T-helper 1 cell (primary cell): ENCODE data around the gene ARHGAP10.

Source experiments
- DNase-seq, 5 donors: peaks; one replicate each; pipeline ENCODE4 v3.0.0-alpha.2; 2012 to 2020

Gene ARHGAP10

DNA sequence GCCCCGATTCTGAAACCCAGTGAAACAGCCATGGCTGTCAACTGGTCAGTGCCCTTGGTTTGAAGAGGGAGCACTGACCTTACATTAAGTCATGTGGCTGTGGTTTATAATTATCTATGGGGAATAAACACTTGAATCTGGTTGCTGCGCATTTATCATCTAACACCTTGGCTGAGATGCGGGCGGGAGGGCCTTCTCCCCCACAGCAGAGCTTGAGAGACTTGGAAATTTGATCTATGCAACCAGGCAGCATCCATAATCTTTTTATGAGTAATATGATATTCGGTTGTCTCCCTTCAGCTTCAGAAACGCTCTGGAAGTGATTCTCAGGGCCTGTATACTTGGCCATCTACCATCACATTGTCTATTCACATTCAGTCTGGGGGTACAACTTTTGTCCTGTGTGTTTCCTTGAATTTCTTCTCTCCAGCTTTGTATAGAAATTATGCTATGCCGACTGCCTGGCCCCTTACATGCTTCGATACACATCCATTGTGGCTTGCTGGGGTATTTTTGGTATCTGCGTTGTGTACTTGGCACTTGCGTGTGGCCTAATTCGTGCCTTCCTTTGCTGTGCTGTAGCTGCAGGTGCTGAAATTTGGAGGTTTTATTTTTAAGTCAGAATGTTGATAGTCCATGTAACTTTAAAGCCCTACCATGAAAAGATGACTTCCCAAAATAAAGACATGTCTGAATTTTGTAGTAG is 321.6 kb downstream of the ARHGAP10 start:
- DNase-seq = no peak

DNA sequence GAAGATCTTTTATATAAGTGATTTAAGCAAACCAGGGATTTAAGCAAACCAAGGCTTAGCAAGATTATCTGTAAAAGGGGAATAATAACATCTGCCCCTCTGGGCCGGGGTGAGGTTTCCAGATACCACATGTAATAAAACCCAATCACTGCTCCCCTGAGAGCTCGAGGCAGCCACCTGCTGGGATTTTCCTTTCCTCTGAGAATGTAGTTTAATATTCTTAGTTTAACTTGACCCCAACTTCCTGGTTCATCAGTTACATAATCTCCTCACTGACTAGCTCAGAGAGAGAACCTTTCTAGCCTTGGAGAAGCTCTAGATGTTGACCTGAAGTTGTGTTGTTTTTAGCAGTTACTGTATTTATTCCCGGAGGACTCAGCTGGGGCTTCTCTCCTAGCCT is 322.4 kb downstream of the ARHGAP10 start:
- no peak for DNase-seq

DNA sequence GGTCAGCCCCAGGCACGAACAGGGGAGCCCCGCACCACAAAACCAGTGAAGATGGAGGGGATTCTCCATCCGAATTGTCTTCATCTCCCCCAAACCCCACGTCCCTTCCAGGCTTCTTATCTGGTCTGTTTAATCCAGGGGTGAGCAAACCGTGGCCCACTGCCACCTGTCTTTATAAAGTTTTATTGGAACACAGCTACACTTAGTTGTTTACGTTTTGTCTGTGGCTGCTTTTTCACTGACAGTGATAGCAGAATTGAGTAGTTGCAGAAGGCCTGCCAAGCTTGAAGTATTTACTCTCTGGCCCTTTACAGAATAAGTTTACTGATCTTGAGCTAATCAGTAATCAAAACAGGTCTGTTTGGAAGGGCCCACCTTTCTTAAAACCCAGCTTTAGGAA is 324.0 kb downstream of the ARHGAP10 start:
- DNase-seq = no peak

DNA sequence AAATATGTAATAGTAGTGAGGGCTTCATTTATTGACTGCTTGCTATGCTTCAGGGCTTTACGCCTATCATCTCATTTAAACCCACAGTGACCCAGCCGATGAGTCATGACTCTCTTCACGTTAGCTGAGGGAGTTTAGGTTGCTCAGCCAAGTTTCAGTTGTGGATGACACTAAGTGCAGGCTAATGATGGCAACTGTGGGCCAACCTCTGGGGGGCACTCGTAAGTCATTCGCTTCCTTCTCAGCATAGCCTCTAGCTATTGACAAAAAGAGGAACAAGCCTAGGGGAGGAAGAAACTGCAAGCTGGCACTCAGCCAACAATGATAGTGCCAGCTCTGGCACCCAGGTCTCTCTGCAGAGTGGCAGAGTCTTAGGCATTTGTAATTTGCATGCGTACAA is 325.0 kb downstream of the ARHGAP10 start:
- DNase-seq = peak in 3 of 5 donors; percentile 17 to 87 (median 21)

DNA sequence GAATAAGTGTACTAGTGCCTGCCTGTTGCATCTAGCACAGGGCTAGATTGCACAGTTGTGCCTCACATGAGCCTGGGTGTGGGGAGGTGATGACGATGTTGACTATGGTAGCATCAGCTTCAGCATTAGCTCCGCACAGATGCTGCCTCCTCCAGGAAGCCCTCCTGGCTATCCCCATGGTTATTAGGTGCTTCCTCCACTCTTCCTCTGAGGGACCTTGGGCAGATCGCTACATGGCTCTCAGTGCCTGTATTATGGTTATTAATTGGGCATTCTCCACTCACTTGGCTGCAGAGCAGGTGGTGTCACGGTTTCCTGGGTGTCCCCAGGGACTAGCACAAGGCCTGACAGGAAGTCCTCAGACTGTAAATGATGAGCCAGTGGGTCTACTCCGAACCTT is 325.6 kb downstream of the ARHGAP10 start:
- no peak for DNase-seq

DNA sequence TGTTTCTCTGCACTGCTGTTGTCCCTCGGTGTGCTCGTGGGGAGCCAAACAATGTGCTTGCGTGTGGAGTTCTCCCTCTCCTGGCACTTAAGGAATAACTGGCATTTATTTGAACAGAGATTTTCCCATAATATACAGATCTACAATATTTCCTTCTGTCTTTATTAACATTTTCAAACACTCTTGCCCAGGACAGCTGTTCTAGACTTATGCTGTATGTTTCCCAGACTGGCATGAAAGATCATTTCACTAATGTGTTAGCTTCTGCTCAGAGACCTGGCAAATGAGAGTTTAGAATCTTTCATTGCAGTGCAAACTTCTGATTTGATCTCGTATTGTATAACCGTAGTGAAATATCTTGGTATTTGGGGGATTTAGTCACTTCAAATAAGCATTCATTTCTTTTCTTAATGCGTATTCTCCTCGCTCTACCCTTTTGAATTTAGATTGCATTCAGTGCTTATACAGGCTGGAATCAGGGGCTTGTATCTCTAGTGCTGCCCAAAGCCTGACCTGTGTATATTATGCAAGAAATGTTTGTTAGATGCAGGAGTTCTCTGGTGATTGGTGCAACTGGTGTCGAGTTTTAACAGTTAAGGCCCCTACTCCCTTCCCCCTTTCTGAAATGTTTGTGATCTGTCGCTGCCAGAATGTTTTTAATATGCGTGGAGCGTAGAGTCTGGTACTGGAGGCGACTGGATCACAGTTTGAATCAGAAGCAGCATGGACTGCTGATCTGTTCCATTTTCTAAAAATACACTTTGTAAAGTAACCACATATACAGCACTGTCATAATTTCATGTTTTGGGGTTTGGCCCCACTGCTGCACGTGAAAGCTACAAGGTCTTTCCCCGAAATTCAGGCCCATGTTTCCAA is 326.3 kb downstream of the ARHGAP10 start:
- DNase-seq = no peak

DNA sequence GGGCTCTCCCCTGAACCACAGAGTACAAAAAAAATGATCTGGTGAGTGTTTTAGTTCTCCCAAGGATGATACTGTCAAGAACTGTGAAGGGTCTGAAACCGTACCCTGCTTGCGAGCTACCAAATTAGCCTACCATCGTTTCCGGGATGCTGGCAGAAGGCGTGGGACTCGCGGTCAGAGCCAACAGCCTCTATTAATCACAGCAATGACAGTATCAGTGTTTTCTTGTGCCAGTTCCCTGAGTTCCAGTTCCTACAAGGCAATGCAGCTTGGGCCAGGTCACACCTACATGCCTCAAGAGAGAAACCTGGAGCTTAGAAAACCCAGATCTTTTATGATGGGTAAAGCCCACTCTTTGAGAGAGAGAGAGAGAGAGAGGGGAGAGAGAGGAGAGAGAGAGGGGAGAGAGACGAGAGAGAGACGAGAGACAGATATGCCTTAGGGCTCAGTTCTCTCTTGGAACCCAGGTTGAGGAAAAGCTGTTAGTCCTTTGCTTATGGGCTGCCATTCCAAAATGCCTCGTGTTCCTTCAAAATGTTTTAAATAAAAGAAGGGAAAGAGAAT is 327.8 kb downstream of the ARHGAP10 start:
- DNase-seq = no peak

DNA sequence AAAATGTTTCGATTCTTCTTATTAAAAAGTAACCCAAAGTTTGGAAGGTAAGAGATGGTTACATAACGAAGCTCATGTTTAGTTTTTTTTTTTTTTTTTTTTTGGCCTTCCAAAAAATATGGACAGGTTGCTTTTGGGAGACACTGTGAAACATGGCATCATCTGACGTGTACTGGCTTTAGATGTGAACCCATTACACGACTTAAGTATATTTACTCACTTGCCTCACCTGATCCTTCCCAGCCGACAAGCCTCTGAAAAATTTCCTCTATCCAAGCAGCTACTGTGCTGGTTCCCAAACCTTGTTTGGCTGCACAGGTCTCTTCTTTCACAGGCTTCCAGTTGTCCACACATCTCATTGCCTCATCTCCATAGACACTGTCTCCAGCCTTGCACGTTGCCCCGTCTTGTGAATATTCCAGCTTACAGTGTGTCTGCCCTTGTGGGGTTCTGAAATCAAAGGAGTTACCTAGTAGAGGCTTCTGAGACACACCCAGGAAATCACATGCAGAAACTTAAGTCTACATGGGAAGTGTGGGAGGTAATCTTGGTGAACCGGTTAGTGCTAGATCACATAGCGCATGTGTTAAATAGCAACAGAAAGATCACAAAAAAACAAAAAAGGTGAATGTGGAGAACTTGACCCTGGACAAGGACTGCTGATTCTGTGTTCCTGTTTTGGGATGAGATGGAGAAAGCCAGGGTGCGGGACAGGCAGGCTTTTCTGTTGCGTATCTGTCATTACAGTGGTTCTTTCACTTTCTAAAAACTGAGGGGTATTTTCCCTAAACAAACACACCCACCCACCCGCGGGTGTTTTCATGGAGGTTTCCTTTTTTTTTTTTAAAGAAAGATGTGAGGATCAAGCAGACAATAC is 328.6 kb downstream of the ARHGAP10 start:
- peak in 2 of 5 donors; percentile 6 to 62 for DNase-seq

DNA sequence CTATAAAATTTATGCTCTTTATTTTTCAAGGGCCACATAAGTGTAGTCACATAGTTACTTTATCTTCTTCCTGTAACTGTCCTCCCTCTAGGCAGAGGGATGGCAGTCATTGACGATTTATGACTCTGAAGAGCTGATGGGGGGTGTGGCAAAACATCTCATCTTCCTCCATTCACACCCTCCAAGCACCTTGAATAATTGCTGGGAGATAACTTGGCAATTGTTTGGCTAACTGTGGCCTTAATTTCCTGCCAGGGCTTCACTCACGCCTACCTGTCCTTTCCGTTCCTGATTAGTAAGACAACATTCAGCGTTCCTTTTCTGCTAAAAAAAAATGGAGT is 329.2 kb downstream of the ARHGAP10 start:
- peak in 1 of 5 donors; percentile 24 for DNase-seq

DNA sequence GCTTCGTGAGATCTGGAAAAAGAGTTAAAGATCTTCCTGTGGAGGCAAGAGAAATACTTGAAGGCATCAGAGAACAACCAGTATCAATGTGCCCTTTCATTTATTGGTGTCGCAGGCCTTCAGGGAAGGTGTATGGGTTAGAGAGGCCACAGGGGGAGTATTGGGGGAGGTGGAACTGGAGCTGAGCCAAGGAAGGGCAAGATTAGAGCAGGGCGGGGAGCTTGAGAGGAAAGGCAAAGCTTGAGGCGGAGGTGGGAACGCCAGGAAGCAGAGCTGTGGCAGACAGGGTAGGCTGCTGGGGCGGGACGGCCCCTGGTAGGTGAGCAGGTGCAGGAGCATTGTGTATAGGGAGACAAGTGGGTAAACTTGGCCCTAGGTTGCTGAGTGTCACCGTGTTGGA is 329.9 kb downstream of the ARHGAP10 start:
- no peak for DNase-seq

DNA sequence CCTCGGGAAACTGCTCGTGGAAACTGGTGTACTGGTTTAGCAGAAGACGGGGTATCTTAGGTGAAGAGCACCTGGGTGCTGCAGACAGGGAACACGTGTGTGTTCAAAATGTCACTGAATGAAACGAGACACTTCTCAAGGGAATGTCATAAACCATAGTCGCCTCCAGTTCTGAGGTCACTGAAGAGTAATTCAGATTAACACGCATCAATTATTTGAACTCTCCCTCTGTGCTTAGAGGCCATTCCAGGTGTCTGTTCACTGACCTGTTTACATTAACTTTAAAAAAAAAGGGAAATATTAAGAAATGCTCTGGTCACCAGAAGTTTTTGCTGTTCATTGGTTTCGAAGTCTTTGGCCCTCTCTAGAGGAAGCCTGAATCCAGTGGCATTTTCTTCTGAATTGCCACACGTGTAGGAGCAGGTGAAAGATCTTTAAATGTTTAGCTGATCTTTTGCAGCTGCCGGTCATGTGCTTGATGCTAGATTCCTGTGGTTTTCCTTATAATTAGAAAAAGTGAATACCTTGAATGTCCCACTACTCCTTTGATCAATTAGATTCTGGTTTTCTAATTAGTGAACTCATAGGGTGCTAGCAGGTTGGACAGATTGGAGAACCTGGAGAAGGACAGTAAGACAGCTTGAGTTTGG is 330.5 kb downstream of the ARHGAP10 start:
- no peak for DNase-seq

DNA sequence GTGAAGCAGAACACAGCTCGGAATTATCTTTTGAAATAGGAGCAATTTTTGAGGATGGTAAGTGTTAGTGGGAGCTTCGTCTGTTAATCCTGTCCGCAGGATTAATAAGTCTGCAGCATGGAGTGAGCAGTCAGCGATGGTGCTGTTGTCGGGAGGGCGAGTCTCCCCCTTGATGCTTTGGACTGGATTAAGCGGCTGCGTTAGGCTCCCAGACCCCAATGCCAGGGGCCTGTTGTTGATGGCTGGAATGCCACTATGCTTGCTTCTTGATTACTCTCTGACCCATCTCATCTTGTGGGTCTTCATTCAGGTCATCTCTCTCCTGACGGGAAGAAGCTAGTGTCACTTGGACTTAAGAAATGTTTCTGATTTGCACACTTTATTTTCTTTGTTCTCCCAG is 332.6 kb downstream of the ARHGAP10 start:
- DNase-seq = no peak

DNA sequence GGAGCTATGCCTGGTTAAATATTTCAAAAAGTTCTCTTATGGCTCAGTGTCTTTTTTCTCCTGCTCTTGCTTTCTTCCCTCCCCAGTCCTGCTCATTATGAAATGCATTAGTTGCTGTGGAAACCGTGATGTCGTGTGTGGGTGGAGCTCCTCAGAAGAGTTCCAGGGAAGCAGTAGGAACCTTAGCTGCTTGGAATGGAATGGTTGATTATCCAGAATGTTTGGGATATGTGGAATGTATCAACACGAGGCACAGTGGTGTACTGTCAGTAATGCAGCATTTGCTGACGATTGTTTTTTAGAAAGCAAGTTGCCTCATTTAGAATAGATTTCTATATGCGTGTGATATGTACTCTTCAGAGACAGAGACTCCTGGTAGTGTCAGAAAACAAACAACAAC is 333.2 kb downstream of the ARHGAP10 start:
- no peak for DNase-seq

DNA sequence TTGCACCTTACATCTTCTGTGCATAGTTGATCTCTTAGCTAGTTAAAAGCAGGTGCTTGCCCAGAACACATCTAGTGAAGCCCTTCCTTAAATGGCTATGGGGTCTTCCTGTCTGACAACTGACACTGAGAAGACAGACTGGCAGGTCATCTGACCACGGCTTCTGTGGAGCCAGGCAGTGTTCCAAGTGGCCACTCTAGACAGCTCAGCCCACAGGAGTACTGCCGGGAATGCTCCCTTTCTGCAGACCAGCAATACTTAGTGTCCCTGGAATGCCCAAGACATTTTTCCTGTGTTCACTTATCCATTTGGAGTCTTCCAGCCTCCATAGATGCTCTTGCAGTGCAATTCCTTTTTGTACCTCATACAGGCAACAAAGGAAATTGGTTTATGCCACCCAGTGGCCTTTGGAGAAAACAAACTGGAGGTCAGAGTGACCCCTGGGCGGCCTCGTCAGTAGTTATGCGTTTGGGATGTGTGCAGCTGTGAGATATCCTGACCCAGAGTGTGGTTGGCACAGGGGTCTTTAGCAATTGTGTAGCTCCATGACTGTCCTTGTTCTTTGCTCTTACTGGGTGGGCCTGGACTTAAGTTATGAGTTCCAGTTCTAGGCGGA is 335.5 kb downstream of the ARHGAP10 start:
- no peak for DNase-seq

DNA sequence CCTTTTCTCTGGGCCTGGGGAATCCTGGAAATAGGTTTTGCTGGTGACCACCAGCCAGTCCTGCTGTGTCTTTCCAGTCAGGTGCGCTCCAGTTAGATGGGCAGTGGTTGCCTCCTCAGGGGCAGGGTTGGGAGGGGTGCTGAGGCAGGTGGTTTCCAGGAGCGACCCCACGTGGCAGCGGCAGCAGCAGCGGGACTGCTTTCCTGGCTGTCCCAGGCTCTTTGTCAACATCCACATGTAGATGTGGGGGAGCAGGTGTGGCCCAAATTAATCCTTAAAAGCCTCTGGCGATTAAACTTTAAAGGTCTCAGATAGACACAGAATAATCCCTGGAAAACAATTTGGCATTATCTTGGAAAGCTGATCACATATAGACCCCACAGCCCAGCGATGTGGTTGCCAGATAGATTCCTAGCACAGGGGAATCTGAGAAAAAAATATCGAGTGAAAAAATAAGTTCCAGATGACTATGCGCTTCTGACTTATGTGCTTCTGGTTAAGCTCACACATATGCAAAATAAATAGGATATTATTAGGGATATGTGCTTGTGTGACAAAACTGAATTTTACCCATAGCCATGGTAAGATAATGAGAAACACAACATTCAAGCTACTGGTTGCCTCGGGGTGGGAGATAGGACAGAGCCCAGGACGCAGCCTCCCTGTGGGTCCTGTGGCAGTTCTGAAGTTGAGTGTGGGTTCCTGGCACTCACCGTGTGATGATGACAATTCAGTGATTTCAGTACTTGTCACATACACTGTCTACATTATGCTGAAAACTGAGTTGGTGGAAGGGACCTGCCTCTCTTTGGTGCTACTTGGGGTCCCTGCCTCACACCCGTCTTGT is 336.4 kb downstream of the ARHGAP10 start:
- no peak for DNase-seq

DNA sequence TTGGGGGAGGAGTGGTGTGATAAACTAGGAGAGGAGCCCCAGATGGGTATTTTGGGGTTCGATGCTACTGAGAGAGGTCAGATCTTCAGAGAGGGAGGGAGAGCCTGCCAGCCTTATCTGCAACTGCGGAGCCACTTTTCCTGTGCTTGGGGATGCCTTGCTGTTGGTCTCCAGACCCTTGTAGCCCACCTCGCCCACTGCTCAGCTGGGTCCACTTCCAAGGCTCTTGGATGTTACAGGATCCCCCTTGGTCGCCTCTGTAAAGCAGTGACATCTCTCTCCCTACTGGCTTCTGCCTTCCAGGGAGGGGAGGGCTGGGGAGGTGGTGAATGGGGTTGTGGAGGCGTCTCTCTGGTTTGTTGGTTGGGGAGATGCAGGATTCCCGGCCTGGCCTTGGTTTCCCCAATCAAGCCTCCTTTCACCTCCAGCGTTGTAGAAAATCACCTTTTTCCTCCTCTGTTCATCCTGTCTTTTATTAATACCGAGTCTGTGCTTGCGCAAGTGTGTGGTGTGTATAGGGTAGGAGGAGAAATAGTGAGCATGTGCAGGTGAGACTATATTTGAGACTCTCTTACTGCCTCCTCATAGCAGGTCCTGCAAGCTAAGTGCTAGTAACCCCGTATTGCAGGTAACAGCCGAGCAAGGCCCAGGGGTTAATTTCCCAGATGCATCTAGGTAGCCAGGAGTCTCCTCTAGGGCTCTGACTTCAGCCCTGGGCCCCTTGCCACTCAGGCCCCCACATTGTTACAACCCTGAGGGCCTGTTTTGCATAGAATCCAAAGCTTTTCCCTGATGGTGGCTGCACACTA is 337.4 kb downstream of the ARHGAP10 start:
- DNase-seq = no peak

DNA sequence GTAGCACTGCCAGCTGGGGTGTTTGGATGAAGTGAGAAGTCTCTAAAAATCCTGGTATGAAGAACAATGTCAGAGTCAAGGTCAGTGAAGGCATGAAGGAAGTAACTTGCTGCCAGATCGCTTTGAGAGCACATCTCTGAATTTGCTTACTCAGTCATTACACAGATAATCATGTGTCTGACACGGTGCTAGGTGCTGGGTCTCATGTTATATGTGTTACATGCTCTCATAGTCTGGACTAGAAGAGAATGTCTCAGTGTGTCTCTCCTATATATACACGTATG is 337.9 kb downstream of the ARHGAP10 start:
- no peak for DNase-seq

DNA sequence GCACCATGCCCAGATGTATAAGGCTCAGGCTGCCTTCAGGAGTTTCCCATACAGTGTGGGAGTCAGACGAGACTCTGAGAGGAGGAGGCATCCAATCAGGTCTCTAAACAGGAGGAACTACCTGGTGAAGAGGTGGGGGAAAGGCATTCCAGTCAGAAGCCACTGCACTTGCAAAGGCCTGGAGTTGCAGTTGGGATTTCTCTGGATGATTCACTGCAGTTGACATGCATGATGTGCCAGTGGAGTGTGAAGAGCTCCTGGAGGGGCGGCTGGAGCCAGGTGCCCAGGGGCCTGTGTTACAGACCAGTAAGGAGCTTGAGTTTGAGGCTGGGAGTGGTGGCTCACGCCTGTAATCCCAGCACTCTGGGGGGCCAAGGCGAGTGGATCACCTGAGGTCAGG is 339.1 kb downstream of the ARHGAP10 start:
- DNase-seq = no peak

DNA sequence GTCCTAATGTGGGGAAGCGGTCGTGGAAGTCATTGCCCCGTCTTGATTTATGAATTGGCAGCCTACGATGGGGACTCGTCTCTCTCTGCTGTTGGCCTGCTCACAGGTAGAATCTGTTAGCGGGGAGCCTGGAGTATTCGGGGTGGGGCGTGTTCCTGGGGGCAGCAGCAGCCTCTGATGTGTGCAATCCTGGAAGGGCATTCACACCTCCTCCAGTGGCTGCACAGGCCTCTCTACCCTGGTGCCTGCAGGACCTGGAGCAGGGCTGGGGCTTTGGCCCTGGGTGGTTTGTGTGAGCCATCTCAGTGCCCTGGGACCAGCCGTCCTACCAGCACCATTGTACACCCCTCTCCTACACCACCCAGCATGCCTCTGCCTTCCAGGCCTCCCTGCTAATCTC is 340.9 kb downstream of the ARHGAP10 start:
- no peak for DNase-seq

DNA sequence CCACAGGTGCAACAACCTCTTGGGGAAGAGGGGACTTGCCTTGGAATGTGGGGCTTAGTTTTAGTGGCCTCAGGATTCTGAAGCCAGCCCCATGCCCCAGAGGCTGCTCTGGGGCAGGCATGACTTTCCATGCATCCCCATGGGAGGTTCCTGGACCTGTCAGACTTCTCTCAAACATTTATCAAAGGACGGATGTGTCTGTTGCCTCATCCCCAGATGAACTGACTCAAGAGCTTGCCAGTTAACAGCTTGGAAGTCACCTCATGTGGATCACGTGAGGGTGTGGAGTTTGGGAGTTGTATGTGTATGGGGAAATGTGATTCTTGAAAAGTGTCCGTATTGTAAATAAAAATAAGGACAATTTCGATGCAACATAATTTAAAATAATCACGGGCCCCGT is 341.5 kb downstream of the ARHGAP10 start:
- DNase-seq = no peak
